ENCODE measurements around the gene NAA30. TPM values are rescaled to one million over a fixed set of nuclear protein-coding genes. Genes with fewer than 3 reads are reported as not detected.

The NAA30 gene
- total RNA-seq, 1 experiment from 2014 or later, result 17.8 TPM

GRCh38 chr14:57378661-57379060, 11.7 kb upstream of the NAA30 start:
- POLR2A ChIA-PET, result no interaction called here
- Mint-ChIP-seq H3K27ac (no peak overlapping the region), H3K27me3 (ENCODE audit: low read depth) (peaks cover 34% of the 10 kb centered on the region), H3K4me3 (no peak overlapping the region), H3K36me3 (no peaks in the 10 kb centered on the region), H3K4me1 (peaks cover 17% of the 10 kb centered on the region), H3K9me3 (no peaks in the 10 kb centered on the region)
- no peak for TF ChIP-seq ARID4B (CRISPR knock-in tag; IDR thresholded peaks at IDR 0.05; ENCODE audit: borderline replicate concordance)
- ATAC-seq, result no peak
- CTCF ChIA-PET, result no interaction called here
- no peak for DNase-seq (ENCODE audit: low spot score)

GRCh38 chr14:57380935-57381334, 9.5 kb upstream of the NAA30 start:
- TF ChIP-seq FOXP1 (CRISPR knock-in tag; IDR thresholded peaks at IDR 0.05; ENCODE audit: borderline replicate concordance) (no peak), MXD4 (CRISPR knock-in tag; IDR thresholded peaks at IDR 0.05; ENCODE audit: borderline replicate concordance) (no peak), HMGXB4 (CRISPR knock-in tag; IDR thresholded peaks at IDR 0.05) (no peak)
- Mint-ChIP-seq H3K4me3 (no peak overlapping the region), H3K27me3 (ENCODE audit: low read depth) (peaks cover 53% of the 10 kb centered on the region), H3K9me3 (no peaks in the 10 kb centered on the region), H3K36me3 (no peaks in the 10 kb centered on the region), H3K27ac (no peak overlapping the region), H3K4me1 (peaks cover 12% of the 10 kb centered on the region)
- ATAC-seq, result no peak
- ChIA-PET CTCF (interaction anchor here (0.9 kb wide), 1 partner anchor 8 kb away, joined by 5 read pairs; no protein-coding TSS in a partner anchor), POLR2A (no interaction called here)
- DNase-seq (ENCODE audit: low spot score), result no peak

GRCh38 chr14:57382283-57382682, 8.1 kb upstream of the NAA30 start:
- no peaks in the 10 kb centered on the region for H3K9me3 Mint-ChIP-seq
- H3K27me3 Mint-ChIP-seq (ENCODE audit: low read depth), result peaks cover 52% of the 10 kb centered on the region
- ChIA-PET CTCF (no interaction called here), POLR2A (no interaction called here)
- ATAC-seq (no peak), DNase-seq (ENCODE audit: low spot score) (no peak)
- no peaks in the 10 kb centered on the region for H3K36me3 Mint-ChIP-seq
- no peak overlapping the region for H3K4me3 Mint-ChIP-seq
- H3K4me1 Mint-ChIP-seq, result peaks cover 12% of the 10 kb centered on the region
- no peak overlapping the region for H3K27ac Mint-ChIP-seq
- no peak for TF ChIP-seq ATF1 (CRISPR knock-in tag; IDR thresholded peaks at IDR 0.05)
- no peak for TF ChIP-seq OVOL2 (CRISPR knock-in tag; IDR thresholded peaks at IDR 0.05; ENCODE audit: borderline replicate concordance)
- TF ChIP-seq TEAD4 (CRISPR knock-in tag; IDR thresholded peaks at IDR 0.05), result no peak
- no peak for TF ChIP-seq ZNF671 (CRISPR knock-in tag; IDR thresholded peaks at IDR 0.05)
- no peak for TF ChIP-seq CDX4 (CRISPR knock-in tag; IDR thresholded peaks at IDR 0.05; ENCODE audit: borderline replicate concordance)
- TF ChIP-seq EMX1 (CRISPR knock-in tag; IDR thresholded peaks at IDR 0.05), result no peak
- no peak for TF ChIP-seq STAT6 (CRISPR knock-in tag; conservative IDR thresholded peaks at IDR 0.05; ENCODE audit: low read depth)
- TF ChIP-seq SMAD4 (CRISPR knock-in tag; IDR thresholded peaks at IDR 0.05), result no peak
- no peak for TF ChIP-seq TP53 (CRISPR knock-in tag; IDR thresholded peaks at IDR 0.05)
- no peak for TF ChIP-seq NFE2L1 (CRISPR knock-in tag; IDR thresholded peaks at IDR 0.05)
- no peak for TF ChIP-seq AFF4 (CRISPR knock-in tag; IDR thresholded peaks at IDR 0.05; ENCODE audit: borderline replicate concordance)
- TF ChIP-seq E2F4 (CRISPR knock-in tag; IDR thresholded peaks at IDR 0.05; ENCODE audit: borderline replicate concordance, low read depth), result no peak
- TF ChIP-seq HMGA2 (CRISPR knock-in tag; IDR thresholded peaks at IDR 0.05), result no peak
- TF ChIP-seq ZNF423 (CRISPR knock-in tag; IDR thresholded peaks at IDR 0.05), result no peak
